Liver (tissue), 9 donors: ENCODE results near the gene GGN. TPM values are rescaled to one million over a fixed set of nuclear protein-coding genes. Genes with fewer than 3 reads are reported as not detected.
A peak's percentile ranks its signal among the peaks of the same experiment; 100 is the strongest.

ENCODE experiments used
- DNase-seq: peaks from one replicate; pipeline ENCODE4 v3.0.0-alpha.2; 2017; ENCODE audit warnings: low spot score
- H3K27ac ChIP-seq, 2 donors: one replicate each; pipeline ENCODE4 v1.7.0; 2013; ENCODE audit warnings: inconsistent platforms in 2 of 2, low read length in 2 of 2, control low read depth in 1 of 2, low read depth in 1 of 2, mild to moderate bottlenecking in 1 of 2
- H3K27me3 ChIP-seq, 4 donors: one replicate each; pipeline versions ENCODE4 v1.6.1 to v1.7.0; 2013; ENCODE audit warnings: low read length in 3 of 4, inconsistent platforms in 1 of 4, mild to moderate bottlenecking in 1 of 4, moderate library complexity in 1 of 4; ENCODE audit not compliant: control insufficient read depth in 4 of 4, insufficient read depth in 4 of 4
- H3K36me3 ChIP-seq, 4 donors: one replicate each; pipeline versions ENCODE4 v1.6.1 to v1.7.0; 2013; ENCODE audit warnings: low read length in 3 of 4, mild to moderate bottlenecking in 3 of 4, low read depth in 1 of 4, moderate library complexity in 1 of 4; ENCODE audit not compliant: control insufficient read depth in 4 of 4, insufficient read depth in 3 of 4
- H3K4me1 ChIP-seq, 4 donors: one replicate each; pipeline versions ENCODE4 v1.6.1 to v1.7.0; 2013; ENCODE audit warnings: low read length in 3 of 4, mild to moderate bottlenecking in 3 of 4, moderate library complexity in 1 of 4; ENCODE audit not compliant: control insufficient read depth in 4 of 4, insufficient read depth in 4 of 4
- H3K4me3 ChIP-seq, 3 donors: one replicate each; pipeline versions ENCODE4 v1.6.1 to v1.7.0; 2013; ENCODE audit warnings: low read length in 3 of 3, control low read depth in 1 of 3, low read depth in 1 of 3, mild to moderate bottlenecking in 1 of 3
- H3K9ac ChIP-seq, 2 donors: one replicate each; pipeline ENCODE4 v1.7.0; 2013; ENCODE audit warnings: low read length in 2 of 2, mild to moderate bottlenecking in 2 of 2, moderate library complexity in 2 of 2, control low read depth in 1 of 2, low read depth in 1 of 2
- H3K9me3 ChIP-seq, 4 donors: one replicate each; pipeline versions ENCODE4 v1.6.1 to v1.7.0; 2013; ENCODE audit warnings: low read length in 3 of 4; ENCODE audit not compliant: control insufficient read depth in 4 of 4
- ATF3 ChIP-seq: IDR thresholded peaks from 2 replicates; pipeline ENCODE4 v1.6.1; 2016; ENCODE audit warnings: antibody characterized with exemption
- EGR1 ChIP-seq, 2 donors: IDR thresholded peaks; 2 replicates each; pipeline ENCODE4 v1.6.1; 2016 to 2018; ENCODE audit warnings: antibody characterized with exemption in 2 of 2, low read depth in 2 of 2
- FOXA1 ChIP-seq: IDR thresholded peaks from 2 replicates; pipeline ENCODE4 v1.6.1; 2016; ENCODE audit warnings: antibody characterized with exemption
- HNF4A ChIP-seq, 2 donors: conservative IDR thresholded peaks; 2 replicates each; pipeline ENCODE4 v1.6.1; 2016; ENCODE audit warnings: antibody characterized with exemption in 2 of 2, mild to moderate bottlenecking in 2 of 2
- RAD21 ChIP-seq, 2 donors: IDR thresholded peaks; 2 replicates each; pipeline ENCODE4 v1.6.1; 2016; ENCODE audit warnings: antibody characterized with exemption in 2 of 2, mild to moderate bottlenecking in 2 of 2
- RXRA ChIP-seq, 2 donors: IDR thresholded peaks; 2 replicates each; pipeline ENCODE4 v1.6.1; 2017 to 2018; ENCODE audit warnings: antibody characterized with exemption in 2 of 2, mild to moderate bottlenecking in 1 of 2
- TAF1 ChIP-seq: conservative IDR thresholded peaks from 2 replicates; pipeline ENCODE4 v1.6.1; 2016; ENCODE audit warnings: antibody characterized with exemption, mild to moderate bottlenecking
- WGBS: extraction: QIAGEN DNeasy Blood & Tissue Kit; methylation state at CpG from one replicate; pipeline ENCODE4 v1.1.7; 2013; 5-methylcytosine and 5-hydroxymethylcytosine counted together
- polyA plus RNA-seq, 2 donors: library from polyadenylated mRNA; stranded (reverse) in 1 of 2; unstranded in 1 of 2; fragments of 200-250 nt in 1 of 2; fragments of >200 nt in 1 of 2; fragmentation: Nextera tagmentation in 1 of 2; extraction: Ambion mirVana in 1 of 2; gene quantifications; one replicate each; pipeline versions ENCODE4 v1.2.1 to v1.2.3, GENCODE V29; 2013 to 2015
- total RNA-seq, 2 donors: library from RNA; depleted of rRNA; stranded (reverse); fragments of >200 nt; gene quantifications; one replicate each; pipeline ENCODE4 v1.2.3, GENCODE V29; 2014
- TF ChIP-seq, protein P1 (sequence below): fragments of 150-350 bp; IDR thresholded peaks from 2 replicates; pipeline ENCODE4 v1.5.1; 2017; ENCODE audit warnings: improper control_type of control experiment, low read depth, low read length; ENCODE audit not compliant: missing input control
- donor health status: healthy.
- donor health status: healthy.
- donor health status: healthy.
- donor health status: healthy.
- donor health status: healthy.

GGN gene
- total and polyA plus RNA-seq, 4 donors: not detected

GRCh38 chr19:38377052-38377451 is 10.8 kb downstream of the GGN start:
- Histone ChIP-seq H3K4me1 (peaks cover 9 to 22% (median 16%) of the 10 kb centered on the region in 4 donors), H3K4me3 (no peak overlapping the region), H3K9ac (no peak overlapping the region), H3K27ac (no peak overlapping the region), H3K27me3 (no peaks in the 10 kb centered on the region), H3K36me3 (peaks cover 9 to 37% (median 23%) of the 10 kb centered on the region in 4 donors), H3K9me3 (no peaks in the 10 kb centered on the region)
- WGBS: 98% methylated on average over 4 of the region's 4 CpGs
- DNase-seq: no peak
- TF ChIP-seq, protein P1, sequence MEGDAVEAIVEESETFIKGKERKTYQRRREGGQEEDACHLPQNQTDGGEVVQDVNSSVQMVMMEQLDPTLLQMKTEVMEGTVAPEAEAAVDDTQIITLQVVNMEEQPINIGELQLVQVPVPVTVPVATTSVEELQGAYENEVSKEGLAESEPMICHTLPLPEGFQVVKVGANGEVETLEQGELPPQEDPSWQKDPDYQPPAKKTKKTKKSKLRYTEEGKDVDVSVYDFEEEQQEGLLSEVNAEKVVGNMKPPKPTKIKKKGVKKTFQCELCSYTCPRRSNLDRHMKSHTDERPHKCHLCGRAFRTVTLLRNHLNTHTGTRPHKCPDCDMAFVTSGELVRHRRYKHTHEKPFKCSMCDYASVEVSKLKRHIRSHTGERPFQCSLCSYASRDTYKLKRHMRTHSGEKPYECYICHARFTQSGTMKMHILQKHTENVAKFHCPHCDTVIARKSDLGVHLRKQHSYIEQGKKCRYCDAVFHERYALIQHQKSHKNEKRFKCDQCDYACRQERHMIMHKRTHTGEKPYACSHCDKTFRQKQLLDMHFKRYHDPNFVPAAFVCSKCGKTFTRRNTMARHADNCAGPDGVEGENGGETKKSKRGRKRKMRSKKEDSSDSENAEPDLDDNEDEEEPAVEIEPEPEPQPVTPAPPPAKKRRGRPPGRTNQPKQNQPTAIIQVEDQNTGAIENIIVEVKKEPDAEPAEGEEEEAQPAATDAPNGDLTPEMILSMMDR: no peak
- no peak for TF ChIP-seq RXRA (IDR thresholded peaks at IDR 0.05)
- no peak for TF ChIP-seq RAD21 (IDR thresholded peaks at IDR 0.05)

GRCh38 chr19:38376576-38376975 is 11.3 kb downstream of the GGN start:
- H3K27ac ChIP-seq: no peak overlapping the region
- no peak overlapping the region for H3K4me3 ChIP-seq
- no peak for DNase-seq
- no peak overlapping the region for H3K9ac ChIP-seq
- TF ChIP-seq FOXA1 (no peak), RXRA (IDR thresholded peaks at IDR 0.05) (no peak), ATF3 (no peak)
- TF ChIP-seq, protein P1: no peak
- H3K36me3 ChIP-seq: peaks cover 9 to 32% (median 19%) of the 10 kb centered on the region in 4 donors
- no peaks in the 10 kb centered on the region for H3K9me3 ChIP-seq
- 96% methylated on average over 3 of the region's 3 CpGs for WGBS
- H3K27me3 ChIP-seq: no peaks in the 10 kb centered on the region
- peaks cover 9 to 22% (median 16%) of the 10 kb centered on the region in 4 donors for H3K4me1 ChIP-seq

DNA sequence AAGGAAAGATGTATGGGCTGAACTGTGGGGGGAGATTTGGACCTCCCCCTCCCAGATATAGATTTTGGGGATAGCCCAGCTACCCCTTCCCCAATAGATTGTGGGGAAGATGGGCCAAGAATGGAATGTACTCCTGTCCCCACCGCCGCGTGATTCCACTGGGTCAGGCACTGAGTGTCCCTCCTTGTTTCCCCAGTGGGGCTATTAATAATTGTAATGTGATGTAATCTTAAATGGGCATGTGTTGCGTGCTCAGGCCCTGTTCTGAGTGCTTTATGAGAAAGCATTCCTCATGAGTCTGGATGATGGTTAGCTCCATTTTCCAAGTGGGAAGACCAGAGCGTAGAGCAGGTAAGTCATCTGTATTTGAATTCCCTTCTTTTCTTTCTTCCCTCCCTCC is 12.1 kb downstream of the GGN start:
- Histone ChIP-seq H3K9me3 (no peaks in the 10 kb centered on the region), H3K27ac (no peak overlapping the region), H3K36me3 (peaks cover 5 to 24% (median 11%) of the 10 kb centered on the region in 4 donors), H3K9ac (no peak overlapping the region), H3K27me3 (no peaks in the 10 kb centered on the region), H3K4me1 (peaks cover 9 to 22% (median 16%) of the 10 kb centered on the region in 4 donors), H3K4me3 (peak overlapping the region; percentile 72 to 99 (median 96))
- no peak for DNase-seq
- TF ChIP-seq ATF3 (no peak), HNF4A (conservative IDR thresholded peaks at IDR 0.05) (no peak), EGR1 (IDR thresholded peaks at IDR 0.05; ENCODE audit: low read depth in 2 of 2) (no peak), TAF1 (no peak)
- WGBS: 90% methylated on average over 5 of the region's 5 CpGs
